CD4-positive, alpha-beta T cell (primary cell): Measurements from ENCODE around the gene LRPPRC. TPM values are rescaled to one million over a fixed set of nuclear protein-coding genes. Genes with fewer than 3 reads are reported as not detected.

Experiments
- ATAC-seq: fragments of 200-7000 bp; cut with Tn5 transposase; one replicate; pipeline ENCODE4 v1.10.0; 2022; ENCODE audit warnings: mild to moderate bottlenecking; ENCODE audit not compliant: poor library complexity
- CTCF ChIA-PET: fragments of 350-600 bp; sonication (Branson Sonifier 250); formaldehyde crosslinking; loops from one replicate; lab custom pipeline; 2021; ENCODE audit warnings: antibody characterized with exemption, inconsistent platforms; lab: Charles Lee
- POLR2A ChIA-PET: fragments of 350-600 bp; sonication (Branson Sonifier 250); formaldehyde crosslinking; loops from one replicate; lab custom pipeline; 2021; ENCODE audit warnings: antibody characterized with exemption, inconsistent platforms; lab: Charles Lee
- DNase-seq, 14 experiments: peaks; one replicate each; pipeline ENCODE4 v3.0.0-alpha.2; 2013 to 2020; ENCODE audit warnings: mixed read lengths in 2 of 14
- H3K27ac ChIP-seq, 2 donors: one replicate each; pipeline versions ENCODE4 v1.5.1 to v1.7.0; 2013; ENCODE audit warnings: low read length in 2 of 2, low read depth in 1 of 2, mild to moderate bottlenecking in 1 of 2
- H3K27me3 ChIP-seq, 2 experiments: 1 replicate in 1 of 2; 2 replicates in 1 of 2; pipeline versions ENCODE4 v1.6.1 to v1.7.0; 2013; ENCODE audit warnings: low read length in 2 of 2, control low read depth in 1 of 2, mild to moderate bottlenecking in 1 of 2, moderate library complexity in 1 of 2; ENCODE audit not compliant: insufficient read depth in 2 of 2, control insufficient read depth in 1 of 2
- H3K36me3 ChIP-seq: one replicate; pipeline ENCODE4 v1.6.1; 2013; ENCODE audit warnings: low read length, control low read depth; ENCODE audit not compliant: insufficient read depth
- H3K4me1 ChIP-seq: one replicate; pipeline ENCODE4 v1.6.1; 2013; ENCODE audit warnings: low read length, control low read depth; ENCODE audit not compliant: insufficient read depth
- H3K4me3 ChIP-seq: one replicate; pipeline ENCODE4 v1.5.1; 2013; ENCODE audit warnings: mild to moderate bottlenecking, low read length, moderate library complexity
- H3K9me3 ChIP-seq, 2 experiments: 1 replicate in 1 of 2; 2 replicates in 1 of 2; pipeline versions ENCODE4 v1.6.1 to v1.7.0; 2013; ENCODE audit warnings: low read length in 2 of 2, mild to moderate bottlenecking in 2 of 2, control low read depth in 1 of 2, moderate library complexity in 1 of 2; ENCODE audit not compliant: control insufficient read depth in 1 of 2, insufficient read depth in 1 of 2
- H3K27ac Mint-ChIP-seq: one replicate; pipeline ENCODE4 v1.8.0; 2020; ENCODE audit warnings: mixed read lengths
- H3K27me3 Mint-ChIP-seq: one replicate; pipeline ENCODE4 v1.8.0; 2021; ENCODE audit warnings: mixed read lengths
- H3K36me3 Mint-ChIP-seq: one replicate; pipeline ENCODE4 v1.8.0; 2021; ENCODE audit warnings: low read depth, mixed read lengths
- H3K4me1 Mint-ChIP-seq: one replicate; pipeline ENCODE4 v1.8.0; 2021; ENCODE audit warnings: low read depth, mixed read lengths
- H3K4me3 Mint-ChIP-seq: one replicate; pipeline ENCODE4 v1.8.0; 2020; ENCODE audit warnings: mild to moderate bottlenecking, mixed read lengths
- H3K9me3 Mint-ChIP-seq: one replicate; pipeline ENCODE4 v1.8.0; 2020; ENCODE audit warnings: mixed read lengths
- CTCF ChIP-seq: fragments of 200-600 bp; IDR thresholded peaks from one replicate; pipeline ENCODE4 v1.8.0; 2022; ENCODE audit warnings: antibody characterized with exemption, mild to moderate bottlenecking
- intact Hi-C, 2 experiments: fragments of 100-400 bp; cut with DNase I in 1 of 2; cut with micrococcal nuclease in 1 of 2; formaldehyde crosslinking; loops; one replicate each; pipeline versions ENCODE4 v1.15.1 to v1.9.0; 2023 to 2025; cut with DNase I, micrococcal nuclease
- total RNA-seq, 174 experiments: library from RNA in 2 of 174; stranded (reverse) in 2 of 174; gene quantifications; one replicate each; pipeline ENCODE4 v1.2.3 and lab custom pipeline; 2021 to 2026

Gene LRPPRC
- total RNA-seq, 2 experiments from 2014 or later = 55.2 to 55.4 TPM

- Mint-ChIP-seq H3K9me3 (no peaks in the 10 kb centered on the region), H3K4me1 (no peaks in the 10 kb centered on the region), H3K36me3 (no peaks in the 10 kb centered on the region), H3K27ac (no peak overlapping the region), H3K27me3 (peaks cover 3% of the 10 kb centered on the region), H3K4me3 (no peak overlapping the region)
- intact Hi-C loops = loop anchor here (5.0 to 10.0 kb wide), 3 partner anchors 432 to 1454 kb away; no protein-coding TSS in a partner anchor
- Histone ChIP-seq H3K27ac (no peak overlapping the region), H3K9me3 (no peaks in the 10 kb centered on the region), H3K4me3 (no peak overlapping the region), H3K27me3 (peaks cover 0 to 2% of the 10 kb centered on the region in 2 experiments), H3K4me1 (peaks cover 6% of the 10 kb centered on the region), H3K36me3 (no peaks in the 10 kb centered on the region)
- TF ChIP-seq CTCF = no peak
- no peak for ATAC-seq
- CTCF ChIA-PET = no interaction called here
- POLR2A ChIA-PET = no interaction called here
- DNase-seq = no peak
Measured at GRCh38 chr2:44040365-44040764, 44.6 kb upstream of the LRPPRC start.

GRCh38 chr2:44038277-44038676 is 42.5 kb upstream of the LRPPRC start:
- CTCF ChIA-PET = interaction anchor here (0.7 kb wide), 1 partner anchor 304 kb away, joined by 3 read pairs; no protein-coding TSS in a partner anchor
- Histone ChIP-seq H3K36me3 (no peaks in the 10 kb centered on the region), H3K27me3 (peaks cover 0 to 2% of the 10 kb centered on the region in 2 experiments), H3K4me1 (no peaks in the 10 kb centered on the region), H3K9me3 (no peaks in the 10 kb centered on the region), H3K27ac (no peak overlapping the region), H3K4me3 (no peak overlapping the region)
- POLR2A ChIA-PET = no interaction called here
- peaks cover 3% of the 10 kb centered on the region for H3K27me3 Mint-ChIP-seq
- no peaks in the 10 kb centered on the region for H3K9me3 Mint-ChIP-seq
- H3K4me1 Mint-ChIP-seq = no peaks in the 10 kb centered on the region
- no peak overlapping the region for H3K27ac Mint-ChIP-seq
- intact Hi-C loops = no loop called here
- ATAC-seq = no peak
- DNase-seq = no peak
- no peak for TF ChIP-seq CTCF
- no peaks in the 10 kb centered on the region for H3K36me3 Mint-ChIP-seq
- no peak overlapping the region for H3K4me3 Mint-ChIP-seq

DNA sequence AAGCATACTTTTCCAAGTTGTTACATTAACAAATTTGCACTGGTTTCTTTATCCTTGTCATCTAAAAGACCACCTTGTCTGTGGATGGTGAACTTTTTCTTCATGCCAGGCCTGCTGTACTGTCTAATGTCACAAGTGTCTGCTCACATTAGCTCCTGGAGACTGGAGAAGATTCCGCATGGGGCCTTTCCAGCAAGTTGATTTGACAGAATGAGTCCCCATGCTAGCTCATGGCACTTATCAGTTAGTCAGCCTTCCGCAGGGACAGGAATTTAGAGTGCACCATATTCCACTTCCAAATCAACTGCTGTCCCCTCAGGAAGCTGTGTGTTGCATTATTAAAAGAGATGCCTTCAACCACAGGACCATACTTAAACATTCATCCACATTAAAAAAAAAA is 41.4 kb upstream of the LRPPRC start:
- no peak for DNase-seq
- peaks cover 11% of the 10 kb centered on the region for H3K27me3 Mint-ChIP-seq
- TF ChIP-seq CTCF = no peak
- no peaks in the 10 kb centered on the region for H3K9me3 ChIP-seq
- no peak overlapping the region for H3K4me3 ChIP-seq
- no peaks in the 10 kb centered on the region for H3K27me3 ChIP-seq
- H3K4me3 Mint-ChIP-seq = no peak overlapping the region
- H3K36me3 Mint-ChIP-seq = no peaks in the 10 kb centered on the region
- ChIA-PET CTCF (no interaction called here), POLR2A (no interaction called here)
- H3K27ac ChIP-seq = no peak overlapping the region
- H3K4me1 ChIP-seq = no peaks in the 10 kb centered on the region
- H3K27ac Mint-ChIP-seq = no peak overlapping the region
- no peaks in the 10 kb centered on the region for H3K9me3 Mint-ChIP-seq
- intact Hi-C loops = no loop called here
- no peaks in the 10 kb centered on the region for H3K4me1 Mint-ChIP-seq
- ATAC-seq = no peak
- no peaks in the 10 kb centered on the region for H3K36me3 ChIP-seq
